CD4-positive, alpha-beta T cell treated with Interleukin-2 at 100 ng/mL for 4 hours (primary cell): ENCODE measurements around the gene RNF207.

Experiments
- DNase-seq: peaks from one replicate; pipeline ENCODE4 v3.0.0-alpha.2; 2020; ENCODE audit warnings: low spot score

Gene RNF207

GRCh38 chr1:6269720-6270400, 63.9 kb downstream of the RNF207 start:
- DNase-seq = no peak

DNA sequence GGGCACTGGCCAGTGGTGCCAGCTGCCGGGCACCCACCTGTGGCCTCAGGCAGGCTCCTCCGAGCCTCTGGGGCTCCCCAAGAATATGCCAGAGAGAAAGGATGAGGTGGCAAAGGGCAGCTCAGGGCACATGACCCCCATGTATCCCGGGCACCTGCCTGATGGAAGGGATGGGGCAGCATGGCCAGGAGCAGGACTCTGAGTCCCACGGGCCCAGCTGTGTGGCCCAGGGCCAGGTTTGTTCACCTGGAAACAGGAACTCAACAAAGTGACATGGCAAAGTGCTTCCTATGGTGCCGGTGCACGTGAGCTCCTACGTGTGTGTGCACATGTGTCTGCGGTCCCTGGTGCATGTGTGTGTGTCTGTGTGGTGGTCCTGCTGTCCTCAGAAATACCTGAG, 64.5 kb downstream of the RNF207 start:
- no peak for DNase-seq
